ENCODE results near the gene ARHGAP32.

The ARHGAP32 gene

DNA sequence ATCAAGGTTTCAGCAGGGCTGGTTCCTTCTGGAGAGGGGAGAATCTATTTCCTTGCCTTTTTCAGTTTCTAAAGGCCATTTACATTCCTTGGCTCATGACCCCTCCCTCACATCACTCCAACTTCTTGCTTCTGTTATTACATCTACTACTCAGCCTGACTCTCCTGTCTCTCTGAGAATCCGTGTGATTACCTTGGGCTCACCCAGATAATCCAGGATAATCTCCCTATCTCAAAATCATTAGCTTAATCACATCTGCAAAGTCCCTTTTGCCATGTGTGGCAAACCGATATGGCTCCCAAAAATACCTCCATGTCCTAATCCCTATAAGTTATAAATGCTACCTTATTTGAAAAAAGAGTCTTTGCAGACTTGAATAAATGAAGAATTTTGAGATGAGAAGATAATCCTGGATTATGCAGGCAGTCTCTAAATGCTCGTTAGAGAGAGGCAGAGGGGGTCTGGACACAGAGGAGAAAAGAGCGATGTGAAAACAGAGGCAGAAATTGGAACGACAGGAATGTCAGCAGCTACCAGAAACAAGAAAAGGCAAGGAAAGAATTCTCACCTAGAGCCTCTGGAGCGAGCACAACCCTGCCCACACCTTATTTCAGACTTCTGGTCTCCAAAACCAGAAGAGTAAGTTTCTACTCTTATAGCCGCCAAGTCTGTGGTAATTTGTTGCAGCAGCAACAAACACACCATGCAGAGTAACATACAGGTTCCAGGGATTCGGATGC is 23.6 kb upstream of the ARHGAP32 start:
- no peak overlapping the region for H3K4me3 ChIP-seq (replicated peaks; ENCODE audit: low read depth, low read length)

DNA sequence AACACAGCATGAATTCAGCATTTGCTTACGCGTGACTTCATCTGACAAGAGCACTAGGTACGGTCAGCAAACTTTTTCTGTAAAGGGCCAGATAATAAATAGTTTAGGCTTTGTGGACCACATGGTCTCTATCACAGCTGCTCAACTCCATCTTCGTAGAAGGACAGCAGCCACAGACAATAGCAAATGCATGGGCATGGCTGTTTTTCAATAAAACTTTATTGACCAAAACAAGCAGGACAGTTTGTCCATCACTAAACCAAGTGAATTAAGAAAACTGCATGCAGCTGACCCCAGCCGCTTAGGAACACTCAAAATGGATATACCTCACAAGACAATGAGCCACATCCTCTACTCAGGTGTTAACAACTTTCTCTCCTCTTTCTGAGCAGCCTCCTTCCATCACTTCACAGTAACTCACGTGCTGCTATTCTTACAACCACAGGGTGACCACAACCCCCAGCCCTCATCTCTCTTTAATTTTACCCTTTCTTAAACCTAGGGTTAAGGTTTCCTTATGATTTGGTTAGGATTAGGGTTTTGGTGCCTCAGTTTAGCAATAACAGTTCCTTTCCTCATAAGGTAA is 22.7 kb upstream of the ARHGAP32 start:
- no peak overlapping the region for H3K4me3 ChIP-seq (replicated peaks; ENCODE audit: low read depth, low read length)
- no peak for DNase-seq (ENCODE audit: extremely low read depth, low read depth)
- TF ChIP-seq, protein P1, sequence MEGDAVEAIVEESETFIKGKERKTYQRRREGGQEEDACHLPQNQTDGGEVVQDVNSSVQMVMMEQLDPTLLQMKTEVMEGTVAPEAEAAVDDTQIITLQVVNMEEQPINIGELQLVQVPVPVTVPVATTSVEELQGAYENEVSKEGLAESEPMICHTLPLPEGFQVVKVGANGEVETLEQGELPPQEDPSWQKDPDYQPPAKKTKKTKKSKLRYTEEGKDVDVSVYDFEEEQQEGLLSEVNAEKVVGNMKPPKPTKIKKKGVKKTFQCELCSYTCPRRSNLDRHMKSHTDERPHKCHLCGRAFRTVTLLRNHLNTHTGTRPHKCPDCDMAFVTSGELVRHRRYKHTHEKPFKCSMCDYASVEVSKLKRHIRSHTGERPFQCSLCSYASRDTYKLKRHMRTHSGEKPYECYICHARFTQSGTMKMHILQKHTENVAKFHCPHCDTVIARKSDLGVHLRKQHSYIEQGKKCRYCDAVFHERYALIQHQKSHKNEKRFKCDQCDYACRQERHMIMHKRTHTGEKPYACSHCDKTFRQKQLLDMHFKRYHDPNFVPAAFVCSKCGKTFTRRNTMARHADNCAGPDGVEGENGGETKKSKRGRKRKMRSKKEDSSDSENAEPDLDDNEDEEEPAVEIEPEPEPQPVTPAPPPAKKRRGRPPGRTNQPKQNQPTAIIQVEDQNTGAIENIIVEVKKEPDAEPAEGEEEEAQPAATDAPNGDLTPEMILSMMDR (IDR thresholded peaks at IDR 0.05; ENCODE audit: low read depth, low read length, missing control alignments): no peak

More for the DNA sequence above, 23.6 kb upstream of the ARHGAP32 start:
- TF ChIP-seq, protein P1 (IDR thresholded peaks at IDR 0.05; ENCODE audit: low read depth, low read length, missing control alignments): no peak
- DNase-seq (ENCODE audit: extremely low read depth, low read depth): no peak

- TF ChIP-seq, protein P1 (IDR thresholded peaks at IDR 0.05; ENCODE audit: low read depth, low read length, missing control alignments): no peak
- DNase-seq (ENCODE audit: extremely low read depth, low read depth): no peak
- H3K4me3 ChIP-seq (replicated peaks; ENCODE audit: low read depth, low read length): no peak overlapping the region
Measured at GRCh38 chr11:129213261-129213660, 21.1 kb upstream of the ARHGAP32 start.

GRCh38 chr11:129211397-129211796 is 19.3 kb upstream of the ARHGAP32 start:
- no peak for DNase-seq (ENCODE audit: extremely low read depth, low read depth)
- no peak overlapping the region for H3K4me3 ChIP-seq (replicated peaks; ENCODE audit: low read depth, low read length)
- TF ChIP-seq, protein P1 (IDR thresholded peaks at IDR 0.05; ENCODE audit: low read depth, low read length, missing control alignments): no peak

DNA sequence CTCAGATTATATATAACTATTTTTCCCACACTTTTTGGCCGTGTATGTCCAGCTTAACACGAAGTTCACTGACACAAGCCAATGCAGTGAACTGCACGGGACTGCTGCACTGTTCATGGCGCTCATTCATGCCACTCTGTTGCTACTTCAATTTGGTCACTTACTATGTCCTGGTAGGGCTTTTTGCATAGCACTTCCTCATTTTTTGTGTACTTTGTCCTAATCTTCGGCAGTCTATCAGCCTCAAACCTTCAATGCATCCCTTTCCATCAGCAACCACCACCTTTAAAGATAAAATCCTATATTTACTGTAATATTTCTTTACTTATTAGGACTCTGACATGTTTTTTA is 18.7 kb upstream of the ARHGAP32 start:
- no peak for DNase-seq (ENCODE audit: extremely low read depth, low read depth)
- no peak overlapping the region for H3K4me3 ChIP-seq (replicated peaks; ENCODE audit: low read depth, low read length)
- TF ChIP-seq, protein P1 (IDR thresholded peaks at IDR 0.05; ENCODE audit: low read depth, low read length, missing control alignments): no peak

- no peak for DNase-seq (ENCODE audit: extremely low read depth, low read depth)
- H3K4me3 ChIP-seq (replicated peaks; ENCODE audit: low read depth, low read length): no peak overlapping the region
Measured at GRCh38 chr11:129209891-129210830, 18.0 kb upstream of the ARHGAP32 start.

More at GRCh38 chr11:129209891-129210830, 18.0 kb upstream of the ARHGAP32 start:
- TF ChIP-seq, protein P1 (IDR thresholded peaks at IDR 0.05; ENCODE audit: low read depth, low read length, missing control alignments): no peak
